Measurements from ENCODE around the gene OSBPL10. TPM values are rescaled to one million over a fixed set of nuclear protein-coding genes. Genes with fewer than 3 reads are reported as not detected.
"Not testable (repeated sequence)": the region's sequence is repeated elsewhere in the genome, so short reads cannot be mapped to it uniquely, and the experiment has no call there.

OSBPL10 gene
- polyA plus RNA-seq, 1 donor = 6.8 TPM

DNA sequence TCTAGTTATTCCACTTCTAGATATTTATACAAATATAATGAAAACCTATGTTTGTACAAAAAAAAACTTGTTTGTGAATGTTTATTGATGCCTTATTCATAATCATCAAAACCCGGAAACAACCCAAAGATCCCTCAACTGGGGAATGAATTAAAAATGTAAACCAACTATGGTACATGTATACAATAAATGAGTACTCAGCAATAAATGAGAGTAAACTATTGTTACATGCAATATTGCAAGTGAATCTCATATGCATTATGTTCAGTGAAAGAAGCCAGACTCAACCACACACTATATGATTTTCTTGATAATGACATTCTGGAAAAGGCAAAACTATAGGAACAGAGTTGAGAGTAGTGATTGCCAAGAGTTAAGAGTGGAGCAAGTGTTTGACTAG is 12.8 kb upstream of the OSBPL10 start:
- no peak for DNase-seq (ENCODE audit: low read depth)

DNA sequence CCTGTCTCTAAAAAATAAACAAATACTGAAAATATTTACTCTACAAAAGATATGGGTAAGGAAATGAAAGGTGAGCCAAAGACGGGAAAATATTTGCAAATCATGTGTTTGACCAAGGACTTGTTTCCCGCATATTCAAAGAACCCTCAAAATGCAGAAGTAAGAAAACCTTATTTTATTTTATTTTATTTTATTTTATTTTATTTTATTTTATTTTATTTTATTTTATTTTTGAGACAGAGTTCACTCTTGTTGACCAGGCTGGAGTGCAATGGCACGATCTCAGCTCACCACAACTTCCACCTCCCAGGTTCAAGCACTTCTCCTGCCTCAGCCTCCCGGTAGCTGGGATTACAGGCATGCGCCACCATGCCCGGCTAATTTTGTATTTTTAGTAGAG is 11.9 kb upstream of the OSBPL10 start:
- not testable (repeated sequence) for DNase-seq (ENCODE audit: low read depth)

DNA sequence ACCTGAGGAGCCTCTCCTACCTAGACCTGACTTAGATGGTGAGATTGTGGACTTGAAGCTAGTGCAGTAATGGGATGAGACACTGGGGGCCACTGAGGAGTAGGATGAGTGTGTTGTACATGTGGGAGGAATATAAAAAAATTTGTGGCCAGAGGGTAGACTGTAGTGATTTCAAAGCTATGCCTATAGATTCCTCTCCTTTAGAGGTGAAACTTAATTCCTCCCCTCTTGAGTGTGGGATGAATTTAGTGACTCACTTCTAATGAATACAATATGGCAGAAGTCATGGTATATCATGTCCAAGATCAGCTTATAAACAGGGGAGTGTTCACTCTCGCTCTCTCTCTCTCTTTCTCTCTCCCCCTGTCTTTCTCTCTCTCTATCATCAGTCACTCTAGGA is 7.2 kb upstream of the OSBPL10 start:
- DNase-seq (ENCODE audit: low read depth) = no peak

DNA sequence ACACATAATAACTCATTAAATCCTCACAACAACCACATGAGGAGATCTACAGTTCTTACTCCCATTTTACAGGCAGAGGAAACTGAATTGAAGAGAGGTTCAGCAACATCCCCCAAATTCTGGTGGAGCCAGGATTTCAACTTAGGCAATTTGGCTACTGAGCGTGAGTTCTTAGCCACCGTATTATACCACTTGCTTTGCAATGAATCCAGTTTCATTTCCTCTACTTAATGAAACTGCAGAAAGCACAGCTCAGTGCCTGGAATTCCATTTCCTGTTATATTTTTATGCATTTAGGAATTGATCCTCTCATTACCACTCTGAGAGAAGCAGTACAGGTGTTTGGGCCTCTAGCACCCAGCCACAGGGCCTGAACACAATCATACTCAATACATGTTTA is 4.8 kb upstream of the OSBPL10 start:
- DNase-seq (ENCODE audit: low read depth) = no peak

DNA sequence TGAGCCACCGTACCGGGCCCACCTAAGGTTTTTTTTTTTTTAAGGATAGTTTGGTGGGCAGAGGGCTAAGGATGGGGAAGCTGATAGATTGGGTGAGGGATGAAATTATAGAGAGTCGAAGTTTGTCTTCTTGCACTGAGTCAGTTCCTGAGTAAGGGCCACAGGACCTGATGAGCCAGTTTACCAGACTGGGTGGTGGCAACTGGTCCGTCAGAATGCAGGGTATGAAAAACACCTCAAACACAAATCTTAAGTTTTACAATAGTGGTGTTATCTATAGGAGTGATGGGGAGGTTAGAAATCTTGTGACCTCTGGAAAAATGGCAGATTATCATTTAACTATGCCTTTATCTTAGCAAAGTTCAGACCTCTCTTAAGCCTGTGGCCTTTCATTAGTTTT is 3.3 kb upstream of the OSBPL10 start:
- no peak for DNase-seq (ENCODE audit: low read depth)

DNA sequence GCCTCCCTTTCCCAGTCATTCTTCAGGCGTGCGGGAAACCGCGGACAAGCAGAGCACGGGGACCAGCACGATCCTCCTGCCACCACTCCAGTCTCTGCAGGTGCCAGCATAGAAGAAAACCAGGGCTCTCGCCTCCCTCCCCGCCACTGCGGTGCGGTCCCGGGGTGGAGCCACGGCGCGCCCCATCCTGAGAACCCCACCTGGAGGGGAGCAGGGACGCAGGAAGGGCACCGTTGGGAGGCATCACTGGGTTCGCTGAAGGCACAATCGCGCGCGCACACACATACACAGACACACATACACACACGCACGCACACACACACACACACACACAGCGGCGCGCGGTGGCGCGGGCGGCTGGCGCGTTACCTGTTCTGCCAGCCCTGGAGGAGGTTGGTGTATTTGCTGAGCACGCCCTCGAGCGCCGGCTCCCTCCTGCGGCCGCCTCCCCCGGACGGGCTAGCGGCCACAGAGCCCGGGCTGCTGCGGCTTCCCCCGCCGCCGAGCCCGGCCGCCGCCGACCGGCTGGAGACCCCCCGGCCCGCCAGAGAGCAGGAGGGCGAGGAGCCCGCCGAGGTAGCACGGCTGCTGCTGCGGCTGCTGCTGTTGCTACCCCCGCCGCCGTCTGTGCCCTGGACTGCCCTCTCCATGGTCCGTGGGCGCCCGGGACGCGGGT is 394 bp downstream of the OSBPL10 start:
- DNase-seq (ENCODE audit: low read depth) = no peak

DNA sequence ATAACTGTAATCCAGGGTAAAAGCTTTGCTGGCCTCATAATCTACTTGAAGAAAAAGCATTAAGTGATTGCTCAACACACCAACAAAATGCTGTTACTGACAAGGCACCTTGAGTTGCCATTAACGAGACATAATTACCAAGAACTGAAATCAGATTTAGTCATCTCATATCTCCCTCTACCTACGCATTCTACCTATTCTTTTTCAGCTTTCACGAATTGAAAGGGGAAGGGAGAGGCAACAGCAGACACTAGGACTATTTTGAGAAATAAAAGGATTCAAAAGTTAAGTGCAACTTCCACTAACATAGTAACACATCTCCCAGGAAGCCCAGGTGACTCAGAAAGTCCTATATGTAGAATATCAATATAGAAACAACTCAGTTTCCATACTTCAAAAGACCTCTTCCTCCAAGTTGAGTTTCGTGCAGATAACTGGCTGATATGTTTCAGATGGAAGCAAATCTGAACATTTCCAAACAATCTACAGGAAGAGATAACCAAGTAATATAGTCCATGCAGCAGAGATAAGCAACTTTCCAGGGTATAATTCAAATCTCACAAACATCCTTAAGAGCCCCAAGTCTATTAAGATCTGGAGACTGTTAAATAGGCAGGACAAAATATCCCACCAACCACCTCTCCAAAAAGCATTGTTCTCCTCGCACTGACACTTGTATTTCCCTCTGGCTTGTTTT is 1.9 kb downstream of the OSBPL10 start:
- no peak for DNase-seq (ENCODE audit: low read depth)

DNA sequence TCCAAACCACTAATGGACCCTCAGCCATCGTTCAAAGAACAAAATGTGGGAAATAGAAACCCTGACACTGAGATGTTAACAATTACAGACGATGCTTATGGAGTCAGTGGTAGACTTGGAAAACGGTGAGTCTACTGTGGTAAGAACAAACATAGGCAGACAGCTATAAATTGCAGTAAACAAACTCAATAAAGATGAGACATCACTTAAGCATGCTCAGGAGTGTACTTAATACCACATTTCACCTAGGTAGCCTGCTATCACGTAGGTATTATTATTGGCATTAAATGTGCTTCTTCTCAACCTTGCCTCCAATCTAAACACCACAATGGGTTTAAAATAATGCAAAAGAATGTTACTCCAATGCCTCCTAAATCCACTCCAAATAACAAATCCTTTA is 2.5 kb downstream of the OSBPL10 start:
- no peak for DNase-seq (ENCODE audit: low read depth)

DNA sequence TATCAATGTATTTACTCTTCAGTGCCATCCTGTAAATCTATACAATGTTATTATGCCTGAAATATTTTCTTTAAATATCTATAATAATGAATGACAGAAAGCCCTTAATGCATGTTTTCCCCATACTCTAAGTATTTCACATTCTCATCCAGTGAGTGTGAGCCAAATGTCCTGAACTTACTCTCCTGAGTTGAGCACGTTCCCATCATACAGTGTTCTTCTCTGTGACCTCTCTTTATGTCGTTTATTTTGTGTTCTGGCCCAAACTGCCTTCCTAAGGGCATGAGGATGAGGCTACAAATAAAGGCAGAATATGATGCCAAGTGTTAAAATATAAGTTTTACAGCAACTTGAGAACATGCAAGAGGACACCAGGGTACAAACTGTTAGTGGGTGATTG is 3.3 kb downstream of the OSBPL10 start:
- DNase-seq (ENCODE audit: low read depth) = no peak

DNA sequence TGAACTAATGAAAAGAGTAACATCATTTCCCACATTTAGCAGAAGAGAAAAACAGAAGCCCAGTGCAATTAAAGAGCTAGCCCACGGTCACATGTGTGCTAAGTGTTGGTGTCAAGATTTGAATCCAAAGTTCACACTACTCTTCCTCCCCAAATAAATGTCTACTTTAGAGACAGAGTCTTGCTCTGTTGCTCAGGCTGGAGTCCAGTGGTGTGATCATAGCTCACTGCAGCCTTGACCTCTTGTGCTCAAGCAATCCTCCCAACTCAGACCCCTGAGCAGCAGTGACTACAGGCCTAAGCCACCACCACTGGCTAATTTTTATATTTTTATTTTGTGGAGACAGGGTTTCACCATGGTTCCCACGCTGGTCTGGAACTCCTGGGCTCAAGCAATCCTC is 4.8 kb downstream of the OSBPL10 start:
- no peak for DNase-seq (ENCODE audit: low read depth)

DNA sequence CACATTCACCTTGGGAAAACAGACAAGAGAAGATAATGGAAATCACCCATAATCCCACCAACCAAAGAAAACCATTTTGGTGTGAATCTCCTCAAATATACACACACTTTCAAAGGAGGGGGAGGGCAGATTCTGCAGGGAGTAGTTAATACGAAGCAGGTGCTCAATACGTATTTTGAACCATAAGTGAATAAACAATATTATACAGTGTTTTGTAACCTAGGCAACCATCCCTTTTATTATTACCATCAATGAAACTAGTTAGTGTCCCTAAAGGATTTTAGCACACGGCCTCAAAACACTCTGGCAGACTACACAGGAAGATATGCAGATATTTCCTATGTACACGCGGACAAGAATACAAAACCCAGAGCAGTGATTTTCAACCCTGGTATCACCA is 6.1 kb downstream of the OSBPL10 start:
- DNase-seq (ENCODE audit: low read depth) = no peak

DNA sequence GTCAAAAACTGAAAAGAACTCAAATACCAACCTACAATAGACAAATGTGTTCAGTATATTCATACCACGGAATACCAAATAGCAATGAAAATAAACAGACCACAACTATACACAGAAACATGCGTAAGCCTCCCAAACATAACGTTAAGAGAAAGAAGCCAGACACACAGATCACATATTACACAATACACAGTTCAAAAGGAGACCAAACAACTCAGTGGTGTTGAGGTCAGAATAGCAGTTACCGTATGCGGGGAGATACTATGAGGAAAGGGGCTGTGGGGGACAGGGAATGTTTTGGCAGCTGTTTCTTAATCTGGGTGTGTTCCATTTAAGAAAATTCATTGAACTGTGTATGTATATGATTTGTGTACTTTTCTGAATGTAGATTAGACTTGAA is 6.6 kb downstream of the OSBPL10 start:
- no peak for DNase-seq (ENCODE audit: low read depth)

DNA sequence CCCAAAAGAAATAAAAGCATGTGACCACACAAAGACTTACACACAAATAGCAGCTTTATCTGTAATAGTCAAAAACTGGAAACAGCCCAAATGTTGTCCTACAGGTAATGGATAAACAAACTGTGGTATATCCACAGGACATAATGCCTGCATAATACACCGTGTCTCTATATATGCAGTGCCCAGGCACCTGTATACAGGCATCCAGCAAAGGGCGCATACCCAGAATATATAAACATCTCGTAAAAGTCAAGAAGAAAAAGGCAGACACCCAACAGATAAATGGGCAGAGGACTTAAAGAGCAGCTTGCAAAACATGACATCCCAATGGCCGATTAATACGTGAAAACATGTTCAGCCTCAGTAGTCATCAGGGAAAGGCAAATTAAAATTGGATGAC is 7.2 kb downstream of the OSBPL10 start:
- DNase-seq (ENCODE audit: low read depth) = no peak

DNA sequence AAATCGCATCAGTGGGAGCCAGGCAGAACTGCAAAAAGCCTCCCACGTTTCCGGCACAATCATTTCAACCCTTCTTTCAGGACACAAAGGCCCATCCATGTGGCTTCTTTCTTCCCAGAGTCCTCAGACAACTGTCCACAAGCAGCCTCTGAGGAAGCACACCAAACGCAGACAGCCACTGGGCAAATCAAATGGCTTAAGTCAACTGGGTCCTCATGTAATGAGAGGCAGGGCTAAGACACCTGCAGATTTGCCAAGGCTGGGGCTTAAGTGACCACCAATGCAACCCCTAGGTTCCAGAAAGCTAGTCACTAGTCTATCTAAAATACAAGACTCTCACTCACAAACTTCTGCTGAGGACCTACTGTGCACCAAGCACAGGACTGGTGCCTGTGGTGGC is 8.0 kb downstream of the OSBPL10 start:
- DNase-seq (ENCODE audit: low read depth) = no peak

DNA sequence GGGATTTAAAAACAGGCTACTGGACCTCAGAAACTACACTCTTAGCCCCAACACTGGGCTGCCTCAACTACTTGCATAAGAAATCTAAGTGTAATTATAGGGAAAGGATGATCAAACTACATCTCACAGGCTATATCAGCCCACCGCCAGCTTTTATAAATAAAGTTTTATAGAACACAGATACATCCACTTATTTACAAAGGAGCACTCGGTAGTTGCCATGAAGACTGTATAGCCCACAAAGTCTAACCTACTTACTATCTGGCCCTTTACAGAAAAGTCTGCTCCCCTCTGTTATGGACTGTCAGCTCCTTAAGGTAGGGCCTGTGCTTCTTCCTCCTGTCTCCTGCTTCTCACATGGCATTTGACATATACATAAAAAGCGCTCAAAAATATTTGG is 9.5 kb downstream of the OSBPL10 start:
- DNase-seq (ENCODE audit: low read depth) = no peak

DNA sequence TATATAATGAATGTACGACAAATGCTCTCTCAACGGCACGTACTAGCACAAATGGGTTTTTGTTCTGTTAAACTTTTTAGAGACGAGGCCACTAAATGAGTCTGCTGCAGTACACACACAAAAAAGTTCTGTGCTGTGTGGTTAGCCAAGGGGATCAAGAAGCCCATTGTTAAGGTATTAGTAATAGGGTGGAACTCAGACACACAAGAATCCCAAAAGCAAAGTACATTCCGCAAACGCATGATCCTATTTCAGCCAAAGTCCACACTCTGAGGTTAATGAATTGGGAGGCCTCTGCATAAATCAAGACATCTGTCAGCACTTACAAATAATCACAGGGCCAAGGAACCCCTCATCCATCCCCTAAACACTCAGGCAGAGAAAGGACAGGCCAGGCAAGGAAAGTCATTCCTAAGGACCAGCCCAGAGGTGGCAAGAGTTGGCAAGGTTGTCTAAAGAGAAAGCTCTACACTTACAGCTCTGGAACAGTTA is 12.1 kb downstream of the OSBPL10 start:
- DNase-seq (ENCODE audit: low read depth) = no peak

DNA sequence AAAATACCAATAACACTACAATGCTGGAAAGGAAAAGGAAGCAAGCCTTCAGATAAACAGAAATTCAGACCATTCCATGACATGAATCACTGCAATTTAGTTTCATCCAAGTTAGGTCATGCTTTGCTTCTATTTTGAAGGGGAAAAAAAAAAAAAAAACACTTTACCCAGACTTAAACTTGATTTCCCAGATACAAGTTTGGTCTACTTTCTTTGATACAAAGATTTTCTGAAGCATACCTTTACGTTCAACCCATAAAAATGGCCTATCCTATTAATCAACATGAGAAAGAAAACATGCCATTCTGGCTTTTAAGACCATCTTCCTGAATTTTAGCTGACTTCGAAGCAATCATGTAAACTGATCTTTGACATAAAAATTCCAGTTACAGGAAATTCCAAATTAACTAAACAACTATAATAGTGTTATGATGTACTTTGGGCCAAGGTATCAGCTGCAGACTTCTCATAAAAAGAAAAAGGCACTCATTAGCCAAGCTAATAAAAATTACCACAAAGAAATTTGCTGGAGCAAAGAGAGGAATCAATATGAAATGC is 12.6 kb downstream of the OSBPL10 start:
- DNase-seq (ENCODE audit: low read depth) = no peak

DNA sequence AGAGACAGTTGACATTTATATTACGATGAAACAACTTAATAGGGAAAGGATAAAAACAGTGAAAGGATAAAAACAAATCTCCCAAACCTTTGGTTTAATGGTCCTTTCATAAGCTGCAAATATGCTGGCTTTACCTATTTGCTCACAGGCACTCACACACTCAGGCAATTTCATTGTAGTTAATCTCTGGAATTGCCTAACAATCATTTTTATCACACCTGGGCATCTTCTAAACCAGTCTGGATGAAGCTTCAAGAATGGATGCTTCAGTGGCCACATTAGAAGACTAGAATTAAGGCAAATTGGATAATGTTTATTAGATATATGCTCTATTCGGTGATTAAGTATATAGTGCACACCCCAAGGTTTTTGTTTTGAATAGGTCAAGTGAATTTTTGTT is 13.5 kb downstream of the OSBPL10 start:
- no peak for DNase-seq (ENCODE audit: low read depth)

DNA sequence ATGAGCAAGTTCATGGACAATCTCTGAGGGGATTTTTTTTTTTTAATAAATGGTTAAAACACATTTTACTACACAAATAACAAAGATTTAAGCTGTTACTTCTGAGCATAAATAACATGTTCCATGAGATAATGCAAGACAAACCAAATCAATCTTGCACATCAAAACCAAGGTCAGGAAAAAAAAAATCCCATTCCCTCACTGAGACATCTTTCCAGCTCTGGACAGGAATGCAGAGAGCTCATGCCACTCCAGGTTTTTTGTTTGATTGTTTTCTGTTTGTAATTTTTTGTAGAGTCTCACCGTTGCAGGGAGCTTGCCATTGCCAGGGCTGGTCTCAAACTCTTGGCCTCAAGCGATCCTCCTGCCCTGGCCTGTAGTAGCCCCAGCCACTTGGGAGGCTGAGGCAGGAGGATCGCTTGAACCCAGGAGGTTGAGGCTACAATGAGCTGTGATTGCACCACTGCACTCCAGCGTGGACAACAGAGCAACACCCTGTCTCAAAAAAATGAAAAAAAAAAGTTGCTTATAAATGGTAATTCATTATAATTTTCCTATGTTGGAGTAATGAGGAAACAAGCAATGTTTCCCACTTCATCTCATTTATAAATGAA is 14.0 kb downstream of the OSBPL10 start:
- DNase-seq (ENCODE audit: low read depth) = no peak

DNA sequence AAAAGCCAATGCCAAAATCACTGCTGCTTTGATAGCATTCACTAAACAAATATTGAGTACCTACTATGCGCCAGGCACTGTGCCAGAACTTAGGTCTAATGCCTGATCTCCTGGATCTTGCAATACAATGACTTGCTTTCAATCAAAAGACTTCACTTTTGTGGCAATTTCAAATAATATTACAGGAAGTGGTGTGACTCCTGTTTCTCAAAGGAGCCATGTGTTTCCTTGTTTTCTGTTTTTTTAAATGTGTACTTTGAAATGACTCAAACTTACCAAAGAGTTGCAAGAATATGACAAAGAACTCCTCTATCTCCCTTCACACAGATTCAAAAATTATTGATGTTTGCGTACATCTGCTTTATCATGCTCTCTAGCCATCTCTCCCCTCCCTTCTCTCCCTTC is 18.3 kb downstream of the OSBPL10 start:
- no peak for DNase-seq (ENCODE audit: low read depth)

DNA sequence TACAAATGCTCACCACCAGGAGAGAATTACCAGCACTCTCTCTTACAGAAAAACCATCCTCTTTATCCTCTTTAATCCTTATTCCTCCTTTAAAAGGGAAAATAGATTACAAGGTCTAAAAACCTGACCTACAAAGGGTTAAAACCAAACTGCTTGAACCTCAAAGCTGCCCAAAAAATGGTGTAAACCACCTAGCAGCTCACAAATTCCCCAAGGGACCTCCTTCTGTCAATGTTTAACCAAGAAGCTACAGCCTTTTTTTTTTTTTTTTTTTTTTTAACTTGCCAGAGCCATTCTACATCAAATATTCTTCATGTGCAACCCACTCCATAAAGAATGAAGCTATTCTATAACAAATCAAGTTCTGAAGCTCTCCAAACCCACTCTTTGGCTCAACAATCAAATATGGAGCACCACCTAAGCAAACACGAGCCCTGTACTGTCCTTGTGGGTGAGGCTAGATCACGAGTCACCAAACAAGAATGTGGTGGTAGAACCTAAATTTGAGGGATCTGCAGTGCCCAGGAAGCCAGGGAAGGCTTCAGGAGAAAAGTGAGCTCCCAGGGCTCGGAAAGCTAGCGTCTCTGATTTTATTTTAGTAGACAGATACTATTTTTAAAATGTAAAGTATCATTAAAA is 20.1 kb downstream of the OSBPL10 start:
- no peak for DNase-seq (ENCODE audit: low read depth)

Measured in forelimb muscle (tissue), 1 donor.